K562 (cell line): ENCODE results near the gene ZNF646. TPM values are rescaled to one million over a fixed set of nuclear protein-coding genes. Genes with fewer than 3 reads are reported as not detected.

Source experiments
- ATAC-seq: fragments of 200-7000 bp; cut with Tn5 transposase; 3 replicates; pipeline ENCODE4 v1.9.1; 2020; ENCODE audit warnings: moderate library complexity
- BruUV-seq: library from RNA; stranded (reverse); fragments of 400-500 nt; replicated peaks from 2 replicates; lab custom pipeline; 2021; lab: Mats Ljungman, UMichigan
- CTCF ChIA-PET: fragments of 300-600 bp; formaldehyde crosslinking; extraction: SDS; loops from one replicate; lab custom pipeline; 2021; ENCODE audit warnings: low intra/inter-chr PET ratio; lab: Yijun Ruan, JAX
- POLR2A ChIA-PET: fragments of 300-600, 350-650 bp; sonication (Branson Sonifier 250); formaldehyde crosslinking; extraction: SDS; loops from one replicate; lab custom pipeline; 2021; ENCODE audit warnings: antibody characterized with exemption, inconsistent platforms; lab: Yijun Ruan, JAX
- DNase-seq, 4 experiments: peaks; one replicate each; pipeline versions ENCODE4 v3.0.0 to v3.0.0-alpha.2; 2011 to 2018; ENCODE audit warnings: low spot score in 3 of 4, mixed read lengths in 3 of 4; ENCODE audit errors: extremely low read depth in 1 of 4
- FAIRE-seq: peaks from 2 replicates; lab custom pipeline; 2011; peaks lifted over from hg19 to GRCh38; lab: Jason Lieb, UNC
- H2AFZ ChIP-seq: 2 replicates; pipeline ENCODE4 v1.6.0; 2011; ENCODE audit warnings: low read depth, low read length, control low read depth, inconsistent platforms
- H3K27ac ChIP-seq: fragments of 200-600 bp; 3 replicates; pipeline ENCODE4 v1.8.0; 2011; ENCODE audit warnings: low read depth, mild to moderate bottlenecking, control low read depth, inconsistent platforms, low read length, moderate library complexity, mixed read lengths; ENCODE audit errors: extremely low read depth
- H3K27me3 ChIP-seq, 2 experiments: fragments of 300-600 bp in 1 of 2; 2 replicates in 1 of 2; 3 replicates in 1 of 2; pipeline versions ENCODE4 v1.6.0 to v1.8.0; 2011; ENCODE audit warnings: inconsistent platforms in 2 of 2, low read length in 2 of 2, mild to moderate bottlenecking in 1 of 2, mixed read lengths in 1 of 2, moderate library complexity in 1 of 2; ENCODE audit not compliant: control insufficient read depth in 2 of 2, insufficient read depth in 2 of 2
- H3K36me3 ChIP-seq: fragments of 300-600 bp; 3 replicates; pipeline ENCODE4 v1.8.0; 2011; ENCODE audit warnings: mild to moderate bottlenecking, low read length, inconsistent platforms; ENCODE audit not compliant: control insufficient read depth, insufficient read depth
- H3K4me1 ChIP-seq, 2 experiments: fragments of 200-600 bp in 1 of 2; replicated peaks in 1 of 2; 2 replicates in 1 of 2; 3 replicates in 1 of 2; pipeline versions ENCODE4 v1.5.1 to v1.8.0; 2011; ENCODE audit warnings: inconsistent platforms in 2 of 2, low read length in 2 of 2, mild to moderate bottlenecking in 1 of 2, mixed read lengths in 1 of 2, moderate library complexity in 1 of 2; ENCODE audit not compliant: control insufficient read depth in 2 of 2, insufficient read depth in 2 of 2
- H3K4me2 ChIP-seq: 2 replicates; pipeline ENCODE4 v1.6.1; 2011; ENCODE audit warnings: low read length, control low read depth, inconsistent platforms, mixed read lengths; ENCODE audit not compliant: insufficient read depth
- H3K4me3 ChIP-seq: fragments of 200-600 bp; sonication (generic), shearing (Covaris generic); 2 replicates; pipeline ENCODE4 v1.5.1; 2016; ENCODE audit warnings: control low read depth, inconsistent platforms
- H3K79me2 ChIP-seq: fragments of 200-600 bp; 3 replicates; pipeline ENCODE4 v1.8.0; 2011; ENCODE audit warnings: low read length, inconsistent platforms; ENCODE audit not compliant: control insufficient read depth, insufficient read depth
- H3K9ac ChIP-seq, 2 experiments: 2 replicates each; pipeline versions ENCODE4 v1.6.0 to v1.6.1; 2011; ENCODE audit warnings: low read depth in 2 of 2, low read length in 2 of 2, control low read depth in 1 of 2, inconsistent platforms in 1 of 2, mild to moderate bottlenecking in 1 of 2, mixed read lengths in 1 of 2; ENCODE audit not compliant: insufficient read depth in 1 of 2
- H3K9me1 ChIP-seq: one replicate; pipeline ENCODE4 v1.6.0; 2011; ENCODE audit warnings: inconsistent platforms, mild to moderate bottlenecking, low read length, moderate library complexity; ENCODE audit not compliant: control insufficient read depth, insufficient read depth
- H3K9me3 ChIP-seq: replicated peaks from 2 replicates; pipeline ENCODE4 v1.5.1; 2011; ENCODE audit warnings: low read depth, low read length, inconsistent platforms; ENCODE audit not compliant: control insufficient read depth, insufficient read depth
- H4K20me1 ChIP-seq: replicated peaks from 2 replicates; pipeline ENCODE4 v1.6.1; 2011; ENCODE audit warnings: low read length, inconsistent platforms, mixed read lengths; ENCODE audit not compliant: control insufficient read depth, insufficient read depth
- BMI1 ChIP-seq: fragments of 150-350 bp; IDR thresholded peaks from 2 replicates; pipeline ENCODE4 v1.6.1; 2014; ENCODE audit warnings: low read length
- CBX5 ChIP-seq: IDR thresholded peaks from 2 replicates; pipeline ENCODE4 v1.6.1; 2014; ENCODE audit warnings: low read depth, borderline replicate concordance
- CREBBP ChIP-seq: IDR thresholded peaks from one replicate; pipeline ENCODE4 v1.6.1; 2012; ENCODE audit warnings: low read depth, mild to moderate bottlenecking, control low read depth, inconsistent platforms, low read length
- KAT8 ChIP-seq: fragments of 450-650 bp; IDR thresholded peaks from 2 replicates; pipeline ENCODE4 v1.6.1; 2016; ENCODE audit warnings: low read depth, mild to moderate bottlenecking
- MCM2 ChIP-seq: fragments of 450-650 bp; IDR thresholded peaks from 2 replicates; pipeline ENCODE4 v1.6.1; 2017; ENCODE audit warnings: low read depth, mild to moderate bottlenecking
- RHOXF2B ChIP-seq: fragments of 250-450 bp; sonication (Bioruptor Pico); conservative IDR thresholded peaks from 2 replicates; pipeline ENCODE4 v1.5.1; 2021
- SAFB ChIP-seq: fragments of 200-400 bp; formaldehyde crosslinking; IDR thresholded peaks from 2 replicates; pipeline ENCODE4 v1.6.1; 2017; ENCODE audit warnings: low read depth, low read length, borderline replicate concordance
- U2AF2 ChIP-seq: fragments of 200-400 bp; formaldehyde crosslinking; optimal IDR thresholded peaks from 2 replicates; pipeline ENCODE3; 2017; ENCODE audit warnings: low read depth, mild to moderate bottlenecking, low read length
- WGBS: fragments of 100-300 bp; shearing (Covaris generic); methylation state at CpG from one replicate; pipeline ENCODE4 v1.1.6; 2016; ENCODE audit warnings: low coverage, mixed read lengths; ENCODE audit not compliant: insufficient coverage; ENCODE audit errors: missing lambda C conversion rate; 5-methylcytosine and 5-hydroxymethylcytosine counted together
- in situ Hi-C: fragments of 300-500 bp; cut with MboI; formaldehyde crosslinking; loops from 4 replicates; pipeline ENCODE4 v1.15.0; 2018; ENCODE audit warnings: inconsistent platforms, mixed read lengths
- intact Hi-C: fragments of 100-400 bp; cut with micrococcal nuclease; formaldehyde crosslinking; loops from 2 replicates; pipeline ENCODE4 v1.14.2; 2022
- polyA plus RNA-seq, 8 experiments: library from polyadenylated mRNA; depleted of rRNA in 4 of 8; stranded (reverse) in 5 of 8; unstranded in 3 of 8; fragments of >200 nt; fragmentation: Nextera tagmentation in 2 of 8; fragmentation: Illumina TruSeq in 1 of 8; extraction: Ambion mirVana in 2 of 8; extraction: Trizol in 1 of 8; gene quantifications; 2 replicates each; pipeline versions ENCODE4 v1.2.1 to v1.2.3, GENCODE V29; 2011 to 2014; ENCODE audit warnings: inconsistent platforms in 1 of 8, missing spikeins in 1 of 8
- total RNA-seq, 7 experiments: library from RNA; depleted of rRNA in 6 of 7; stranded (reverse); fragments of >200 nt in 6 of 7; fragmentation: Illumina TruSeq in 2 of 7; extraction: Trizol in 2 of 7; gene quantifications; 2 replicates each; pipeline versions ENCODE4 v1.2.1 to v1.2.3, GENCODE V29; 2011 to 2021; ENCODE audit warnings: low replicate concordance in 1 of 7
- TF ChIP-seq, protein P1 (sequence below): fragments of 250-450 bp; sonication (Bioruptor Pico); IDR thresholded peaks from 2 replicates; pipeline ENCODE4 v1.4.0; 2020; ENCODE audit warnings: mild to moderate bottlenecking
- TF ChIP-seq, protein P2 (sequence below), 2 experiments: fragments of 450-650 bp; IDR thresholded peaks; 2 replicates each; pipeline ENCODE4 v1.6.1; 2016; ENCODE audit warnings: mild to moderate bottlenecking in 2 of 2, borderline replicate concordance in 1 of 2, low read depth in 1 of 2, moderate library complexity in 1 of 2

Gene ZNF646
- total and polyA plus RNA-seq, 9 of the 15 experiments (the other 6 are each of a cell fraction or from before 2014, with no cell fraction given) = 0.08 to 20.6 (median 8.0) TPM

- ATAC-seq (peak; percentile 86), DNase-seq (peak; percentile 86 to 94 (median 90)), FAIRE-seq (no peak)
- intact Hi-C loops = loop anchor here (5.0 kb wide), 1 partner anchor 81 kb away; no protein-coding TSS in a partner anchor
- Histone ChIP-seq H3K79me2 (peaks cover 68% of the 10 kb centered on the region), H3K9me1 (no peaks in the 10 kb centered on the region), H4K20me1 (no peaks in the 10 kb centered on the region; the same call in 1 of the 2 replicates), H3K4me2 (peak overlapping the region; percentile 97), H3K9me3 (no peaks in the 10 kb centered on the region), H3K36me3 (peaks cover 27% of the 10 kb centered on the region), H3K27ac (peak overlapping the region; percentile 88), H3K4me3 (peak overlapping the region; percentile 79), H2AFZ (peak overlapping the region; percentile 95), H3K27me3 (no peaks in the 10 kb centered on the region), H3K4me1 (peaks cover 11 to 29% of the 10 kb centered on the region in 2 experiments; a peak in 4 of 5 replicates), H3K9ac (peak overlapping the region; percentile 86 to 94)
- in situ Hi-C loops = no loop called here
- POLR2A ChIA-PET = interaction anchor here (0.6 to 3.3 kb wide), 29 partner anchors 9 to 215 kb away, joined by 3 to 32 read pairs (median 4); partner anchors contain the start of genes FUS, HSD3B7, KAT8 and PRSS53
- WGBS = under 1% methylated on average over 36 of the region's 83 CpGs
- CTCF ChIA-PET = interaction anchor here (0.6 kb wide), 1 partner anchor 19 kb away, joined by 3 read pairs; no protein-coding TSS in a partner anchor
- no TSS peak for BruUV-seq
- TF ChIP-seq, protein P1, sequence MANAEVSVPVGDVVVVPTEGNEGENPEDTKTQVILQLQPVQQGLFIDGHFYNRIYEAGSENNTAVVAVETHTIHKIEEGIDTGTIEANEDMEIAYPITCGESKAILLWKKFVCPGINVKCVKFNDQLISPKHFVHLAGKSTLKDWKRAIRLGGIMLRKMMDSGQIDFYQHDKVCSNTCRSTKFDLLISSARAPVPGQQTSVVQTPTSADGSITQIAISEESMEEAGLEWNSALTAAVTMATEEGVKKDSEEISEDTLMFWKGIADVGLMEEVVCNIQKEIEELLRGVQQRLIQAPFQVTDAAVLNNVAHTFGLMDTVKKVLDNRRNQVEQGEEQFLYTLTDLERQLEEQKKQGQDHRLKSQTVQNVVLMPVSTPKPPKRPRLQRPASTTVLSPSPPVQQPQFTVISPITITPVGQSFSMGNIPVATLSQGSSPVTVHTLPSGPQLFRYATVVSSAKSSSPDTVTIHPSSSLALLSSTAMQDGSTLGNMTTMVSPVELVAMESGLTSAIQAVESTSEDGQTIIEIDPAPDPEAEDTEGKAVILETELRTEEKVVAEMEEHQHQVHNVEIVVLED (CRISPR knock-in tag) = peak; percentile 54; the same call in 1 of the 2 replicates
- TF ChIP-seq KAT8 = no peak
- TF ChIP-seq CBX5 = no peak; the same call in 1 of the 2 replicates
- no peak for TF ChIP-seq BMI1
- TF ChIP-seq RHOXF2B (CRISPR knock-in tag) = no peak
- TF ChIP-seq CREBBP = no peak
- TF ChIP-seq, protein P2, sequence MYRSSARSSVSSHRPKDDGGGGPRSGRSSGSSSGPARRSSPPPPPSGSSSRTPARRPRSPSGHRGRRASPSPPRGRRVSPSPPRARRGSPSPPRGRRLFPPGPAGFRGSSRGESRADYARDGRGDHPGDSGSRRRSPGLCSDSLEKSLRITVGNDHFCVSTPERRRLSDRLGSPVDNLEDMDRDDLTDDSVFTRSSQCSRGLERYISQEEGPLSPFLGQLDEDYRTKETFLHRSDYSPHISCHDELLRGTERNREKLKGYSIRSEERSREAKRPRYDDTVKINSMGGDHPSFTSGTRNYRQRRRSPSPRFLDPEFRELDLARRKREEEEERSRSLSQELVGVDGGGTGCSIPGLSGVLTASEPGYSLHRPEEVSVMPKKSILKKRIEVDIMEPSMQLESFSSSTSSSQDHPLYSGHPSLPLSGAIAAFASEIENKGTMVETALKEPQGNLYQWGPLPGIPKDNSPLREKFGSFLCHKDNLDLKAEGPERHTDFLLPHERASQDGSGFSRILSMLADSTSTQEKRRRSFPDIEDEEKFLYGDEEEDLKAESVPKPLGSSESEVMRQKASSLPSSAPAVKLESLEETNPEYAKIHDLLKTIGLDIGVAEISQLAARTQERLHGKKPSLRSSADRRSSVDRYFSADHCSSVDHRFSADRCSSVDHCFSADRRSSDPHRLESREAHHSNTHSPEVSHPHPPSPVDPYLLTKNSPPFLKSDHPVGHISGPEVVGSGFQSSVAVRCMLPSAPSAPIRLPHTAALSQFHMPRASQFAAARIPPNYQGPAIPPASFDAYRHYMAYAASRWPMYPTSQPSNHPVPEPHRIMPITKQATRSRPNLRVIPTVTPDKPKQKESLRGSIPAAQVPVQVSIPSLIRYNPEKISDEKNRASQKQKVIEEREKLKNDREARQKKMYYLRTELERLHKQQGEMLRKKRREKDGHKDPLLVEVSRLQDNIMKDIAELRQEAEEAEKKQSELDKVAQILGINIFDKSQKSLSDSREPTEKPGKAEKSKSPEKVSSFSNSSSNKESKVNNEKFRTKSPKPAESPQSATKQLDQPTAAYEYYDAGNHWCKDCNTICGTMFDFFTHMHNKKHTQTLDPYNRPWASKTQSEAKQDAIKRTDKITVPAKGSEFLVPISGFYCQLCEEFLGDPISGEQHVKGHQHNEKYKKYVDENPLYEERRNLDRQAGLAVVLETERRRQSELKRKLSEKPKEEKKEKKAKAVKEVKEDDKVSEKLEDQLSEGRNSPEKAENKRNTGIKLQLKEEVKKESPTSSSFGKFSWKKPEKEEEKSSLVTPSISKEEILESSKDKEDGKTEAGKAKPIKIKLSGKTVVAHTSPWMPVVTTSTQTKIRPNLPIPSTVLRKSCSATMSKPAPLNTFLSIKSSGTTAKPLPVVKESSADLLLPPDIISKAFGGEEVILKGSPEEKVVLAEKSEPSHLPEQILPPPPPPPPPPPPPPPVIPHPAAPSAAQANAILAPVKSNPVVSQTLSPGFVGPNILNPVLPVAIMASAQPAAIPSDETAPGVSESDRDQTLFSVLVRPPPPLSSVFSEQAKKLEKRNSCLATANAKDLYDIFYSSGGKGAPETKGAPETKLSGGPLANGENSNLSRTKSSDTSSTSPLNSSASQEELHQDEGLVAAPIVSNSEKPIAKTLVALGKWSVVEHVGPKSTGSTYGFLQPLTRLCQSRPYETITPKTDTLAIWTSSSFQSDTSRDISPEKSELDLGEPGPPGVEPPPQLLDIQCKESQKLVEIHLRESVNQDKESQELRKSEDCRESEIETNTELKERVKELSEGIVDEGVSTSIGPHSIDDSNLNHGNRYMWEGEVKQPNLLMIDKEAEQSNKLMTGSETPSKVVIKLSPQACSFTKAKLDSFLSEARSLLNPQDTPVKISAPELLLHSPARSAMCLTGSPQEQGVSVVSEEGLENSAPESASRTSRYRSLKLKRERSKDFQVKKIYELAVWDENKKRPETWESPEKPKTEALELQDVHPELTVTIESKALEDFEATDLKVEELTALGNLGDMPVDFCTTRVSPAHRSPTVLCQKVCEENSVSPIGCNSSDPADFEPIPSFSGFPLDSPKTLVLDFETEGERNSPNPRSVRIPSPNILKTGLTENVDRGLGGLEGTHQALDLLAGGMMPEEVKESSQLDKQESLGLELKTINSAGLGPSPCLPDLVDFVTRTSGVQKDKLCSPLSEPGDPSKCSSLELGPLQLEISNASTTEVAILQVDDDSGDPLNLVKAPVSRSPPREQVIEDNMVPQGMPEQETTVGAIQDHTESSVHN (IDR thresholded peaks at IDR 0.05; ENCODE audit: borderline replicate concordance in 1 of 2, low read depth in 1 of 2) = no peak
- 0 out of 2 replicates have a peak, but pooled peaks have one; percentile 12 for TF ChIP-seq SAFB
- TF ChIP-seq MCM2 = no peak
- TF ChIP-seq U2AF2 = no peak
Measured at GRCh38 chr16:31073142-31073969, 866 bp upstream of the ZNF646 start.
